ENCODE data around the gene DCUN1D1. TPM values are rescaled to one million over a fixed set of nuclear protein-coding genes. Genes with fewer than 3 reads are reported as not detected.

The DCUN1D1 gene
- total and polyA plus RNA-seq, 2 of the 13 experiments (the other 11 are each of a cell fraction or from before 2014, with no cell fraction given): 10.5 to 39.7 TPM

GRCh38 chr3:182989566-182989965 is 9.2 kb upstream of the DCUN1D1 start:
- H3K9me3 ChIP-seq (ENCODE audit: low read length): no peaks in the 10 kb centered on the region
- no peak overlapping the region for H3K4me2 ChIP-seq (ENCODE audit: low read depth, low read length)
- no peak for TF ChIP-seq RXRA (CRISPR knock-in tag; IDR thresholded peaks at IDR 0.05)
- TF ChIP-seq POLR2G (IDR thresholded peaks at IDR 0.05; ENCODE audit: low read depth, low read length): no peak
- TF ChIP-seq ZNF770 (CRISPR knock-in tag; IDR thresholded peaks at IDR 0.05): no peak
- TF ChIP-seq ARID5B (CRISPR knock-in tag; IDR thresholded peaks at IDR 0.05): no peak
- no peak for TF ChIP-seq ZFP62 (CRISPR knock-in tag; IDR thresholded peaks at IDR 0.05)
- TF ChIP-seq ZNF496 (CRISPR knock-in tag; IDR thresholded peaks at IDR 0.05; ENCODE audit: insufficient replicate concordance): no peak
- TF ChIP-seq ZNF543 (CRISPR knock-in tag; IDR thresholded peaks at IDR 0.05): no peak
- no peak for TF ChIP-seq SAP130 (CRISPR knock-in tag; IDR thresholded peaks at IDR 0.05; ENCODE audit: low read depth)
- no peak for TF ChIP-seq ZNF781 (CRISPR knock-in tag; IDR thresholded peaks at IDR 0.05; ENCODE audit: borderline replicate concordance, not compliant biosample characterization)
- TF ChIP-seq MAFK (conservative IDR thresholded peaks at IDR 0.05 in 1 of 2, IDR thresholded peaks at IDR 0.05 in 1 of 2; ENCODE audit: low read length in 2 of 2): no peak
- TF ChIP-seq NKX3-1 (CRISPR knock-in tag; IDR thresholded peaks at IDR 0.05): no peak
- TF ChIP-seq E2F2 (CRISPR knock-in tag; IDR thresholded peaks at IDR 0.05; ENCODE audit: borderline replicate concordance): no peak
- no peak for TF ChIP-seq ZSCAN9 (CRISPR knock-in tag; IDR thresholded peaks at IDR 0.05; ENCODE audit: borderline replicate concordance)
- TF ChIP-seq ZNF562 (CRISPR knock-in tag; IDR thresholded peaks at IDR 0.05; ENCODE audit: borderline replicate concordance): no peak
- TF ChIP-seq HES4 (CRISPR knock-in tag; IDR thresholded peaks at IDR 0.05; ENCODE audit: borderline replicate concordance): no peak
- TF ChIP-seq ZNF232 (CRISPR knock-in tag; IDR thresholded peaks at IDR 0.05; ENCODE audit: borderline replicate concordance): no peak
- no peak for TF ChIP-seq MED13 (CRISPR knock-in tag; IDR thresholded peaks at IDR 0.05)
- no peak for TF ChIP-seq NCOR1 (IDR thresholded peaks at IDR 0.05; ENCODE audit: borderline replicate concordance, low read length)
- BruUV-seq (replicated peaks): no TSS peak
- no peak overlapping the region for H3K27ac ChIP-seq (ENCODE audit: extremely low read length, insufficient read depth, low read length)
- POLR2A ChIA-PET: no interaction called here
- intact Hi-C loops (cut with micrococcal nuclease; ENCODE audit: unreplicated experiment): no loop called here
- in situ Hi-C loops (cut with HindIII; ENCODE audit: extremely low pct_ligation_motif_present, low pct_unique_long_range_greater_than_20kb): no loop called here
- H3K9ac ChIP-seq (ENCODE audit: insufficient read depth, low read depth, low read length): no peak overlapping the region
- FAIRE-seq (no peak), DNase-seq (ENCODE audit: low spot score) (no peak), ATAC-seq (no peak; the same call in 2 of the 3 replicates)
- no peaks in the 10 kb centered on the region; a peak in 1 of 5 replicates for H3K27me3 ChIP-seq (ENCODE audit: control insufficient read depth in 1 of 2, insufficient read depth in 2 of 2, low read length in 2 of 2)
- CTCF ChIA-PET (ENCODE audit: low intra/inter-chr PET ratio, low total read pairs): no interaction called here
- H3K4me3 ChIP-seq (replicated peaks in 1 of 3; ENCODE audit: insufficient read depth in 1 of 3, low read depth in 2 of 3, low read length in 3 of 3): no peak overlapping the region
- no peaks in the 10 kb centered on the region for H3K79me2 ChIP-seq (ENCODE audit: insufficient read depth, low read length)
- no peaks in the 10 kb centered on the region for H3K4me1 ChIP-seq (ENCODE audit: insufficient read depth, low read length)
- no peak overlapping the region for H2AFZ ChIP-seq (ENCODE audit: low read length)
- H4K20me1 ChIP-seq (ENCODE audit: insufficient read depth, low read length): no peaks in the 10 kb centered on the region
- H3K36me3 ChIP-seq (replicated peaks in 1 of 2; ENCODE audit: control insufficient read depth in 1 of 2, insufficient read depth in 2 of 2, low read length in 2 of 2): no peaks in the 10 kb centered on the region
- WGBS (ENCODE audit: low lambda C conversion rate): 68% methylated on average over 3 of the region's 3 CpGs
